ENCODE results near the gene RGL4.
"Not testable (repeated sequence)": the region's sequence is repeated elsewhere in the genome, so short reads cannot be mapped to it uniquely, and the experiment has no call there.

Gene RGL4

GRCh38 chr22:23690713-23691112 is at the start of gene RGL4:
Gene RGL4, plus strand, starts transcription at chr22:23691013. Its CDS starts 1,018 bp downstream, at chr22:23692031.
- no peak for DNase-seq (ENCODE audit: low spot score)

- DNase-seq (ENCODE audit: low spot score), result not testable (repeated sequence)
Observed at GRCh38 chr22:23646526-23646925, 44.3 kb upstream of the RGL4 start.

GRCh38 chr22:23649071-23649501 is 41.7 kb upstream of the RGL4 start:
- no peak for DNase-seq (ENCODE audit: low spot score)

GRCh38 chr22:23651676-23652075 is 39.1 kb upstream of the RGL4 start:
- no peak for DNase-seq (ENCODE audit: low spot score)

- DNase-seq (ENCODE audit: low spot score), result no peak
Observed at GRCh38 chr22:23652286-23652685, 38.5 kb upstream of the RGL4 start.

GRCh38 chr22:23652711-23653110 is 38.1 kb upstream of the RGL4 start:
- DNase-seq (ENCODE audit: low spot score), result no peak

- no peak for DNase-seq (ENCODE audit: low spot score)
Observed at GRCh38 chr22:23655891-23656475, 34.8 kb upstream of the RGL4 start.

- no peak for DNase-seq (ENCODE audit: low spot score)
Observed at GRCh38 chr22:23657727-23658126, 33.1 kb upstream of the RGL4 start.

- DNase-seq (ENCODE audit: low spot score), result not testable (repeated sequence)
Observed at GRCh38 chr22:23660381-23660780, 30.4 kb upstream of the RGL4 start.

GRCh38 chr22:23670378-23671295 is 20.2 kb upstream of the RGL4 start:
- DNase-seq (ENCODE audit: low spot score), result no peak

- DNase-seq (ENCODE audit: low spot score), result not testable (repeated sequence)
Observed at GRCh38 chr22:23671387-23671786, 19.4 kb upstream of the RGL4 start.

GRCh38 chr22:23672307-23673049 is 18.3 kb upstream of the RGL4 start:
- DNase-seq (ENCODE audit: low spot score), result not testable (repeated sequence)

- no peak for DNase-seq (ENCODE audit: low spot score)
Observed at GRCh38 chr22:23673050-23673620, 17.7 kb upstream of the RGL4 start.

GRCh38 chr22:23673826-23674690 is 16.8 kb upstream of the RGL4 start:
- peak; percentile 52 for DNase-seq (ENCODE audit: low spot score)

GRCh38 chr22:23674886-23675501 is 15.8 kb upstream of the RGL4 start:
- not testable (repeated sequence) for DNase-seq (ENCODE audit: low spot score)

- DNase-seq (ENCODE audit: low spot score), result no peak
Observed at GRCh38 chr22:23675502-23676415, 15.1 kb upstream of the RGL4 start.

- not testable (repeated sequence) for DNase-seq (ENCODE audit: low spot score)
Observed at GRCh38 chr22:23676841-23677700, 13.7 kb upstream of the RGL4 start.

GRCh38 chr22:23677701-23677995 is 13.2 kb upstream of the RGL4 start:
- no peak for DNase-seq (ENCODE audit: low spot score)

GRCh38 chr22:23678133-23678532 is 12.7 kb upstream of the RGL4 start:
- no peak for DNase-seq (ENCODE audit: low spot score)

Measured in iPS-NIHi11 (cell line).